Body of pancreas (tissue), 4 donors: ENCODE measurements around the gene CLRN2. TPM values are rescaled to one million over a fixed set of nuclear protein-coding genes. Genes with fewer than 3 reads are reported as not detected.

ENCODE experiments used
- ATAC-seq: fragments of 150-250 bp; one replicate; pipeline ENCODE4 v1.9.1; 2016
- DNase-seq, 4 donors: peaks; one replicate each; pipeline ENCODE4 v3.0.0-alpha.2; 2019
- H3K27ac ChIP-seq, 4 donors: fragments of 200-600 bp; sonication (generic); 1 replicate in 3 of 4; 2 replicates in 1 of 4; pipeline versions ENCODE4 v1.5.1 to v1.6.1; 2016 to 2019; ENCODE audit warnings: mild to moderate bottlenecking in 1 of 4, mixed read lengths in 1 of 4, moderate library complexity in 1 of 4
- H3K27me3 ChIP-seq, 2 donors: fragments of 200-600 bp; sonication (generic); one replicate each; pipeline ENCODE4 v1.6.0; 2016; ENCODE audit warnings: mild to moderate bottlenecking in 1 of 2
- H3K36me3 ChIP-seq, 2 donors: fragments of 200-600 bp; sonication (generic); replicated peaks in 1 of 2; 2 replicates each; pipeline ENCODE4 v1.5.1; 2016; ENCODE audit warnings: low read depth in 2 of 2; ENCODE audit not compliant: insufficient read depth in 1 of 2
- H3K4me1 ChIP-seq: fragments of 200-600 bp; sonication (generic); one replicate; pipeline ENCODE4 v1.6.0; 2016
- H3K4me3 ChIP-seq, 2 donors: fragments of 200-600 bp; sonication (generic); 1 replicate in 1 of 2; 2 replicates in 1 of 2; pipeline ENCODE4 v1.5.1; 2016 to 2019
- H3K9me3 ChIP-seq, 3 donors: fragments of 200-600 bp; sonication (generic); 1 replicate in 2 of 3; 2 replicates in 1 of 3; pipeline ENCODE4 v1.5.1; 2016
- CTCF ChIP-seq, 7 experiments: fragments of 450-650 bp in 4 of 7; fragments of 200-600 bp in 3 of 7; sonication (generic) in 3 of 7; IDR thresholded peaks; one replicate each; pipeline ENCODE4 v1.5.1; 2016 to 2019; ENCODE audit warnings: antibody characterized with exemption in 7 of 7
- POLR2A ChIP-seq, 3 donors: fragments of 450-650 bp; IDR thresholded peaks; one replicate each; pipeline ENCODE4 v1.6.1; 2016; ENCODE audit warnings: antibody characterized with exemption in 3 of 3, mild to moderate bottlenecking in 2 of 3
- WGBS, 2 donors: methylation state at CpG; one replicate each; pipeline ENCODE4 v1.1.5; 2017; 5-methylcytosine and 5-hydroxymethylcytosine counted together
- intact Hi-C: fragments of 100-400 bp; cut with DNase I; formaldehyde crosslinking; loops from one replicate; pipeline ENCODE4 v1.15.1; 2023
- total RNA-seq, 2 donors: library from RNA; depleted of rRNA; stranded (reverse); fragments of >200 nt; gene quantifications; one replicate each; pipeline ENCODE4 v1.1.0, GENCODE V29; 2016

Gene CLRN2
- total RNA-seq, 2 donors from 2014 or later = not detected

GRCh38 chr4:17545374-17546140 lies 30.6 kb downstream of the CLRN2 start:
- 60 to 65% methylated on average over 11 of the region's 11 CpGs for WGBS, 2 donors
- H3K36me3 ChIP-seq = no peaks in the 10 kb centered on the region
- H3K4me3 ChIP-seq = no peak overlapping the region
- intact Hi-C loops = no loop called here
- no peak overlapping the region for H3K27ac ChIP-seq
- TF ChIP-seq POLR2A (IDR thresholded peaks at IDR 0.05) (no peak), CTCF (IDR thresholded peaks at IDR 0.05) (no peak)
- DNase-seq (no peak), ATAC-seq (no peak)
- no peaks in the 10 kb centered on the region for H3K9me3 ChIP-seq
- no peaks in the 10 kb centered on the region for H3K27me3 ChIP-seq
- H3K4me1 ChIP-seq = no peaks in the 10 kb centered on the region

- DNase-seq = no peak
- Histone ChIP-seq H3K27ac (no peak overlapping the region), H3K4me3 (no peak overlapping the region), H3K4me1 (no peaks in the 10 kb centered on the region), H3K27me3 (no peaks in the 10 kb centered on the region), H3K9me3 (no peaks in the 10 kb centered on the region), H3K36me3 (no peaks in the 10 kb centered on the region)
- WGBS, 2 donors = 72 to 74% methylated on average over 10 of the region's 10 CpGs
- no peak for ATAC-seq
- intact Hi-C loops = no loop called here
- no peak for TF ChIP-seq CTCF (IDR thresholded peaks at IDR 0.05)
- no peak for TF ChIP-seq POLR2A (IDR thresholded peaks at IDR 0.05)
Measured at GRCh38 chr4:17546222-17546621, 31.3 kb downstream of the CLRN2 start.

- WGBS, 2 donors = 66 to 69% methylated on average over 11 to 12 of the region's 12 CpGs
- ATAC-seq = no peak
- no peak overlapping the region for H3K27ac ChIP-seq
Measured at GRCh38 chr4:17546678-17547077, 31.7 kb downstream of the CLRN2 start.

GRCh38 chr4:17550549-17550948 lies 35.6 kb downstream of the CLRN2 start:
- Histone ChIP-seq H3K27me3 (no peaks in the 10 kb centered on the region), H3K4me3 (no peak overlapping the region), H3K4me1 (no peaks in the 10 kb centered on the region), H3K9me3 (no peaks in the 10 kb centered on the region), H3K27ac (no peak overlapping the region), H3K36me3 (no peaks in the 10 kb centered on the region)
- WGBS, 2 donors = 71 to 73% methylated on average over 3 of the region's 3 CpGs
- intact Hi-C loops = loop anchor here (10.0 kb wide), 1 partner anchor 1044 kb away; no protein-coding TSS in a partner anchor
- DNase-seq (no peak), ATAC-seq (no peak)
- TF ChIP-seq POLR2A (IDR thresholded peaks at IDR 0.05) (no peak), CTCF (IDR thresholded peaks at IDR 0.05) (no peak)

More at GRCh38 chr4:17546678-17547077, 31.7 kb downstream of the CLRN2 start:
- Histone ChIP-seq H3K4me3 (no peak overlapping the region), H3K36me3 (no peaks in the 10 kb centered on the region), H3K9me3 (no peaks in the 10 kb centered on the region), H3K27me3 (no peaks in the 10 kb centered on the region), H3K4me1 (no peaks in the 10 kb centered on the region)
- TF ChIP-seq POLR2A (IDR thresholded peaks at IDR 0.05) (no peak), CTCF (IDR thresholded peaks at IDR 0.05) (no peak)
- intact Hi-C loops = no loop called here
- no peak for DNase-seq

GRCh38 chr4:17552427-17552826 lies 37.5 kb downstream of the CLRN2 start:
- Histone ChIP-seq H3K4me1 (no peaks in the 10 kb centered on the region), H3K36me3 (no peaks in the 10 kb centered on the region), H3K27me3 (no peaks in the 10 kb centered on the region), H3K4me3 (no peak overlapping the region), H3K9me3 (no peaks in the 10 kb centered on the region), H3K27ac (peak overlapping the region in 1 of 4 donors; percentile 8)
- WGBS, 2 donors = 13 to 14% methylated on average over 5 of the region's 5 CpGs
- peak; percentile 50 for ATAC-seq
- no peak for TF ChIP-seq POLR2A (IDR thresholded peaks at IDR 0.05)
- no peak for TF ChIP-seq CTCF (IDR thresholded peaks at IDR 0.05)
- intact Hi-C loops = loop anchor here (10.0 kb wide), 1 partner anchor 1042 kb away; no protein-coding TSS in a partner anchor
- peak in 3 of 4 donors; percentile 20 to 37 (median 28) for DNase-seq
